K562 (cell line): ENCODE measurements around the gene CPLANE2.

Source experiments
- CREB1 ChIP-seq, 2 experiments: sonication (generic) in 1 of 2; formaldehyde crosslinking in 1 of 2; IDR thresholded peaks; 2 replicates each; pipeline versions ENCODE4 v1.6.1 to v1.8.0; 2012 to 2022; ENCODE audit warnings: inconsistent platforms in 1 of 2, mild to moderate bottlenecking in 1 of 2, missing genetic modification reagents in 1 of 2, moderate library complexity in 1 of 2
- CTCF ChIP-seq, 3 experiments: IDR thresholded peaks in 2 of 3; conservative IDR thresholded peaks in 1 of 3; 2 replicates each; pipeline ENCODE4 v1.5.1; 2011 to 2012; ENCODE audit warnings: low read length in 3 of 3, mild to moderate bottlenecking in 3 of 3, control low read depth in 2 of 3, improper control_type of control experiment in 1 of 3, inconsistent platforms in 1 of 3, low read depth in 1 of 3, mixed read lengths in 1 of 3, moderate library complexity in 1 of 3; ENCODE audit not compliant: insufficient read depth in 2 of 3
- HMGXB4 ChIP-seq: sonication (generic); formaldehyde crosslinking; IDR thresholded peaks from 2 replicates; pipeline ENCODE4 v1.8.1; 2023; ENCODE audit warnings: mild to moderate bottlenecking, missing genetic modification reagents
- KDM1A ChIP-seq, 2 experiments: fragments of 450-650 bp; IDR thresholded peaks; 2 replicates each; pipeline ENCODE4 v1.6.1; 2016; ENCODE audit warnings: mild to moderate bottlenecking in 2 of 2
- MLLT1 ChIP-seq, 2 experiments: fragments of 450-650 bp; IDR thresholded peaks; 2 replicates each; pipeline ENCODE4 v1.6.1; 2016
- NELFE ChIP-seq: IDR thresholded peaks from 2 replicates; pipeline ENCODE4 v1.6.1; 2011; ENCODE audit warnings: mild to moderate bottlenecking; ENCODE audit not compliant: insufficient read depth, insufficient read length
- ZFX ChIP-seq: sonication (generic); formaldehyde crosslinking; IDR thresholded peaks from 2 replicates; pipeline ENCODE4 v1.8.0; 2022; ENCODE audit warnings: mild to moderate bottlenecking, missing genetic modification reagents, moderate library complexity

- TF ChIP-seq CTCF (IDR thresholded peaks at IDR 0.05 in 2 of 3, conservative IDR thresholded peaks at IDR 0.05 in 1 of 3; ENCODE audit: insufficient read depth in 2 of 3, low read depth in 1 of 3, low read length in 3 of 3) (no peak), CREB1 (IDR thresholded peaks at IDR 0.05) (no peak), CREB1 (CRISPR knock-in tag; IDR thresholded peaks at IDR 0.05) (no peak), MLLT1 (IDR thresholded peaks at IDR 0.05) (no peak), KDM1A (IDR thresholded peaks at IDR 0.05) (no peak), NELFE (no peak), ZFX (no peak), HMGXB4 (no peak)
Observed at GRCh38 chr1:16239972-16240491, 3.0 kb upstream of the CPLANE2 start.
